Panc1 (cell line): ENCODE results near the gene GRID1.

Experiments
- CTCF ChIP-seq: fragments of 450-650 bp; IDR thresholded peaks from 2 replicates; pipeline ENCODE4 v1.5.1; 2017; ENCODE audit warnings: mild to moderate bottlenecking
- POLR2AphosphoS5 ChIP-seq: IDR thresholded peaks from 2 replicates; pipeline ENCODE4 v1.6.1; 2012; ENCODE audit warnings: mild to moderate bottlenecking, low read depth, low read length, moderate library complexity

DNA sequence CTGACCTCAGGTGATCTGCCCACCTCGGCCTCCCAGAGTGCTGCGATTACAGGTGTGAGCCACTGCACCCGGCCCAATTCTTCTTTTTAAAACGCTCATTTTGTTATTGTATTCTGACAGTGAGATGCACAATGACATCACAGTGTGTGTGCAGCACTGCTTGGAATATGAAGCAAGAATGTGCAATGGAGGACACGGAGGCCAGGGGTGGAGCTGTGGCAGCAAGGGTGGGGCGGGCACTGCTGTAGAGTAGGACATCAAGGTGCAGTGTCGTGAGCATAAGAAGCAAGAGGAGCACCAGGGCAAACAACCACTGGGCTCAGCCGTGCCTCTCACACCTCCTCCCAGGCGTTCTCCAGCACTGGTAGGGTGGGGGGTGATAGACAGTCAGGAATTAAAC, 26.8 kb upstream of the GRID1 start:
- TF ChIP-seq CTCF (no peak), POLR2AphosphoS5 (no peak)
